Mucosa of descending colon (tissue), 3 donors: Measurements from ENCODE around the gene RTN4R. TPM values are rescaled to one million over a fixed set of nuclear protein-coding genes. Genes with fewer than 3 reads are reported as not detected.
A peak's percentile ranks its signal among the peaks of the same experiment; 100 is the strongest.
"Not testable (repeated sequence)": the region's sequence is repeated elsewhere in the genome, so short reads cannot be mapped to it uniquely, and the experiment has no call there.

Experiments used
- ATAC-seq: fragments of 200-7000 bp; cut with Tn5 transposase; one replicate; pipeline ENCODE4 v1.9.1; 2020; ENCODE audit warnings: mild to moderate bottlenecking, moderate library complexity
- DNase-seq, 3 donors: peaks; one replicate each; pipeline ENCODE4 v3.0.0-alpha.2; 2020
- H3K36me3 ChIP-seq: fragments of 200-600 bp; one replicate; pipeline ENCODE4 v1.8.0; 2021; ENCODE audit warnings: low read depth, mild to moderate bottlenecking
- H3K4me1 ChIP-seq: fragments of 200-600 bp; one replicate; pipeline ENCODE4 v1.8.0; 2021; ENCODE audit warnings: low read depth, mild to moderate bottlenecking
- H3K4me3 ChIP-seq: fragments of 200-600 bp; one replicate; pipeline ENCODE4 v1.8.0; 2021; ENCODE audit warnings: mild to moderate bottlenecking
- H3K9me3 ChIP-seq: fragments of 200-600 bp; one replicate; pipeline ENCODE4 v1.8.0; 2021; ENCODE audit warnings: mild to moderate bottlenecking
- intact Hi-C, 2 donors: fragments of 100-400 bp; cut with DNase I in 1 of 2; cut with micrococcal nuclease in 1 of 2; formaldehyde crosslinking; loops; one replicate each; pipeline versions ENCODE4 v1.11.0 to v1.11.1; 2022; cut with DNase I, micrococcal nuclease
- total RNA-seq, 3 donors: library from RNA; stranded (reverse); fragmentation: NEBNext Ultra II Directional in 2 of 3; extraction: Animal tissue kit (Norgen Biotek cat#: 25700) in 2 of 3; gene quantifications; one replicate each; pipeline versions ENCODE4 v1.2.1 to v1.2.4, GENCODE V29; 2021 to 2023
- TF ChIP-seq, protein P1 (sequence below): fragments of 200-600 bp; IDR thresholded peaks from one replicate; pipeline ENCODE4 v1.8.0; 2022; ENCODE audit warnings: antibody characterized with exemption, mild to moderate bottlenecking
- donor health status: DM: no; HTN: no; CAD: no; lungs with moderate emphysema.
- donor health status: DM: no; HTN: no; CAD: no.
- donor health status: DM: no; HTN: yes; CAD: no.

The RTN4R gene
- total RNA-seq, 3 donors from 2014 or later = 1.6 to 3.5 (median 2.5) TPM

DNA sequence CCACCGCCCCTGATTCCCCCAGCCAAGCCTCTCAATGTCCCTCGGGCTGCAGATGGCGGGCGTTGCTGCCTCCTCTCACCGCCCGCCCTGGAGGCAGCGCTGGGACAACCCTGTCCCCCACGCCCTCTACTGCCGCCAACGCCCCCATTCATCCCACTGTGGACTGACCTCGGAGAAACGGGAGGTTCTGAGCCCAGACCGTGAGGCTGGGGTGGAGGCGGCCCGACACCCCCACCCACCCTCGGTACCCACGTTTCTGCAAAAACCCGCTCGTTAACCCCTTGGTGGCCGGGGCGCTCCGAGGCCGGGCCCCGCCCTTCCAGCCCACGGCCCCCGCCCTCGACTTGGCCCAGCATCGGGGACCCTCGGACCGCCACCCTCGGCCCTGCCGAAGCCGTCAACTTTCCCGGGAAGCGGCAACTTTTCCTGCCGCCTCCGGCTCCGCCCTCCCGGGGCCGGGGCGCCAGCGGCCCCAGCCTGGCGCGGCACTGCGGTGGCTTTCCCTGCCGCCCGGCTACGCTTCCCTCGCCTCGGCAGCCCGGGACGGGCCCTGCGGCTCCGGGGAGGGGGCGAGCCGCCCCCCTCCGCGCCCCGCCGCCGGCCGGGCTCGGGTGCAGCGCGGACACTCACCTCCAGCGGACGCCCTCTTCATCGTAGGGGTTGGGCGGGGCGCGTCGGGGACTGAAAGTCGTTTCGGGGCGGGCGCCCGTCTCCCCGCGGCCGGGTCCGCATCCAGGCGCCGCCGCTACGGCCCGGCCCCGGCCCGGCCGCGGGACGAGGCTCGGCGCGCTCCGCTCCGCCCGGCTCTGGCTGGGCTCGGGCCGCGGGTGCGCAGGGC is 458 bp downstream of the RTN4R start:
- intact Hi-C loops = no loop called here
- Histone ChIP-seq H3K4me1 (peaks cover 8% of the 10 kb centered on the region), H3K4me3 (peak overlapping the region; percentile 15), H3K36me3 (no peaks in the 10 kb centered on the region), H3K9me3 (no peaks in the 10 kb centered on the region)
- ATAC-seq (peak; percentile 25), DNase-seq (peak in 2 of 3 donors; percentile 54 to 68)
- TF ChIP-seq, protein P1, sequence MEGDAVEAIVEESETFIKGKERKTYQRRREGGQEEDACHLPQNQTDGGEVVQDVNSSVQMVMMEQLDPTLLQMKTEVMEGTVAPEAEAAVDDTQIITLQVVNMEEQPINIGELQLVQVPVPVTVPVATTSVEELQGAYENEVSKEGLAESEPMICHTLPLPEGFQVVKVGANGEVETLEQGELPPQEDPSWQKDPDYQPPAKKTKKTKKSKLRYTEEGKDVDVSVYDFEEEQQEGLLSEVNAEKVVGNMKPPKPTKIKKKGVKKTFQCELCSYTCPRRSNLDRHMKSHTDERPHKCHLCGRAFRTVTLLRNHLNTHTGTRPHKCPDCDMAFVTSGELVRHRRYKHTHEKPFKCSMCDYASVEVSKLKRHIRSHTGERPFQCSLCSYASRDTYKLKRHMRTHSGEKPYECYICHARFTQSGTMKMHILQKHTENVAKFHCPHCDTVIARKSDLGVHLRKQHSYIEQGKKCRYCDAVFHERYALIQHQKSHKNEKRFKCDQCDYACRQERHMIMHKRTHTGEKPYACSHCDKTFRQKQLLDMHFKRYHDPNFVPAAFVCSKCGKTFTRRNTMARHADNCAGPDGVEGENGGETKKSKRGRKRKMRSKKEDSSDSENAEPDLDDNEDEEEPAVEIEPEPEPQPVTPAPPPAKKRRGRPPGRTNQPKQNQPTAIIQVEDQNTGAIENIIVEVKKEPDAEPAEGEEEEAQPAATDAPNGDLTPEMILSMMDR = no peak

DNA sequence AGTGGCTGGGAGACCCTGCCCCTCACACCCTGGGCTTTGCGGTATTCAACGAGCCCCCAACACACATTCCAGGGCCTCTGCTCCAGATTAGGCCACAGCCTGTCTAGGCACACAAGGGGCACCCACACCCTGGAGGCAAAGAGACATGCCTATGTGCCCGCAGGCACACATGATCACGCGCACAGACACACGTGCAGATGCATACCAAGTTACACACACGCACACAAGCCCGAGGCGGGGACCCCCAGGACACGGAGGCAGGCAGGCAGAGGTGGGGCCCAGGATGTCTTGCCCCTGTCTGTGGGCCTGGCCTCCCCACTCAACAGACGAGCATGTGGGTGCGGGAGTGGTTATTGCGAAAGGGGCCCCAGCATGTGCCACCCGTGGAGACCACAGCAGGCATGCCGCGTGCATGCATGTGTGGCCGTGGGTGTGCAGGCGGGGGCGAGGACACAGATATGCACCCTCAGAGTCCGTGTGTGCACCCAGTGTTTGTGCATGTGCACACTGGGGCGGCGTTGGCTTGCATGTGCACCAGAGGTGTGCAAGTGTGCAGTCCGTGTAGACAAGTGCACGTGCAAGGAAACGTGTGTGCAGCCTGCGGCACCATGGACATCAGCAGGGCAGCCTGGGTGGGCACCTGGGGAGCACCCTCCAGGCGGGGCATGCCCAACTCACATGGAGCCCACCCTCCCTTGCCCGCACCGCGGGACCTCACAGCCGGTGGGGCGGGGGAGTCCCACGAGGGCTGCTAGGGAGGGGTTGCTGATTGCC is 1.3 kb downstream of the RTN4R start:
- H3K36me3 ChIP-seq, H3K4me1 ChIP-seq, intact Hi-C loops, ATAC-seq, H3K4me3 ChIP-seq, H3K9me3 ChIP-seq: not testable (repeated sequence)
- peak in 1 of 3 donors; percentile 42 for DNase-seq

DNA sequence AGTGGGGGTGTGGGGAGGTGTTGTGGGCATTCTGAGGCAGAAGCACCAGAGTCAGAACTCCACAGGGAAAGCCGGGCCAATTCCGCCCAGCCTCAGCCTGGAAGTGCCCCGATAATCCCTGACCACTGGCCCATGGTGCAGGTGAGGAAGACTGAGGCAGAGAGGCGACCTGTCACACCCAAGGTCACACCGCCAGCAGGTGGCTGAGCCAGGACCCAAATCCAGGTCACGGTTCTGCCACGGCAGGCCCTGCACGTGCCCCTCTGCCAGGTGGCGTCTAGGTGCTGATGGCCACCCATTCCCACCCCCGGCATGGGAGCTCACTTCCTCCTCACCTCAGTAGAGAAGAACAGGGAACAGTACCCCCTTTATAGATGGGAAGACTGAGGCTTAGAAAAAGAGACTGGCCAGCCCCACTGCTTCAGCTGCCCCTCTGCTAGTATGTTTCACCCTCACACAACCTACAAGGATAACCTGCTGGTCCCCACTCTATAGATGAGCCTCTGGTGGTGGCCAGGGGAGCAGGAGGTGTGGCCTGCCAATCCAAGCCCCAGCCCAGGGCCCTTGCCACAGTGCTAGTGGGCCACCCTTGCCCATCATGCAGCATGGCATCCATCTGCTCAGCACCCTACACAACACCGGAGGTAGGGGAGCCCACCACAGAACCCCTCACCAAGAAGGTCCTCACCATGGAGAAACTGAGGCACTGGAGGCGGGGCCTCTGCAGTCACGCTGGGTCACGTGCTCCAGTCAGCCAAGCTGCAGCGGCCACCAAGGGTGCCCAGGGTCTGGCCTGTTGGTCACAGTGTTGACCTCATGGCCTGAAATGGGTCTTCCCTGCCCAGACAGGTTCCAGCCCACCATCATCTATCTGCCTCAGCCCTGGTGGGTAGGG is 2.1 kb downstream of the RTN4R start:
- ATAC-seq, DNase-seq, H3K9me3 ChIP-seq, H3K4me1 ChIP-seq, H3K4me3 ChIP-seq, intact Hi-C loops, H3K36me3 ChIP-seq: not testable (repeated sequence)

DNA sequence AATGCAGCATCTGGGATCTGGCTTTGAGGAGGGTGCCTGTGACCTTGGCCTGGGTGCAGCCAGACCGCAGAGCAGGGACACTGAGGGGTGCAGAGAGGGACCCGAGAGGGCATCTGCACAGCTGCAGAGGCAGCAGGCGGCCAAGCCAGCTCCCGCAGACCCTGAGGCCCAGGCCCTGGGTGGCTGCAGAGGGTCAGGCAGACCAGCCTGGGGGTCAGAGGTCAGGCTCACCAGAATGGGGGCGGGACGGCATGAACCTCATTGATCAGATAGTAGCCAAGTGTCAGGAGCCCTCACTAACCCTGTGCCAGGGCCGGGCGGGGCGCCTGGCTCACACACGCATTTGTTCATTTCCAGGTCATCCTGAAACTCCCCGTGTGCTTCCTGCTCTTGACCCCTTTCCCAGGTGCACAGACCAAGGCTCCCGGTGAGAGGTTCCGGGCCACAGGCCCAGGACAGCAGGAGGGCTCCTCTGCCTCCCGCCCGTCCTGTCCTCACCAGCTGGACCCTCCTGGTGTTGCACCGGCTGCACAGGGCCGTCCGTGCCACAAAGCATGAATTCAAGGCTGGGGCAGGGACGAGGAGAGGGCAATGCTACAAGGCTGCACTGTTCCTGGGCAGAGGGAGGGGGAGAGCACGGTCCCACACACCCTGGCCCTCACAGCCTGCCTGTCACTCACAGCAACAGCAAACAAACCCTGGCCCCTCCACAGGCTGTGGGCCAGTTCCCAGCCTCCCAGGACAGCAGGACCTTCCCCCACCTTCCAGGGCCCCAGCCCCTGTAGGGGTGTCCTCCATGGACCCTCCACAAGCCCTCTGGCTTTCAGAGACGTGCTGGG is 3.3 kb downstream of the RTN4R start:
- H3K9me3 ChIP-seq = no peaks in the 10 kb centered on the region
- H3K4me1 ChIP-seq = peaks cover 8% of the 10 kb centered on the region
- intact Hi-C loops = no loop called here
- no peak overlapping the region for H3K4me3 ChIP-seq
- DNase-seq (no peak), ATAC-seq (no peak)
- no peaks in the 10 kb centered on the region for H3K36me3 ChIP-seq
- TF ChIP-seq, protein P1 = no peak

DNA sequence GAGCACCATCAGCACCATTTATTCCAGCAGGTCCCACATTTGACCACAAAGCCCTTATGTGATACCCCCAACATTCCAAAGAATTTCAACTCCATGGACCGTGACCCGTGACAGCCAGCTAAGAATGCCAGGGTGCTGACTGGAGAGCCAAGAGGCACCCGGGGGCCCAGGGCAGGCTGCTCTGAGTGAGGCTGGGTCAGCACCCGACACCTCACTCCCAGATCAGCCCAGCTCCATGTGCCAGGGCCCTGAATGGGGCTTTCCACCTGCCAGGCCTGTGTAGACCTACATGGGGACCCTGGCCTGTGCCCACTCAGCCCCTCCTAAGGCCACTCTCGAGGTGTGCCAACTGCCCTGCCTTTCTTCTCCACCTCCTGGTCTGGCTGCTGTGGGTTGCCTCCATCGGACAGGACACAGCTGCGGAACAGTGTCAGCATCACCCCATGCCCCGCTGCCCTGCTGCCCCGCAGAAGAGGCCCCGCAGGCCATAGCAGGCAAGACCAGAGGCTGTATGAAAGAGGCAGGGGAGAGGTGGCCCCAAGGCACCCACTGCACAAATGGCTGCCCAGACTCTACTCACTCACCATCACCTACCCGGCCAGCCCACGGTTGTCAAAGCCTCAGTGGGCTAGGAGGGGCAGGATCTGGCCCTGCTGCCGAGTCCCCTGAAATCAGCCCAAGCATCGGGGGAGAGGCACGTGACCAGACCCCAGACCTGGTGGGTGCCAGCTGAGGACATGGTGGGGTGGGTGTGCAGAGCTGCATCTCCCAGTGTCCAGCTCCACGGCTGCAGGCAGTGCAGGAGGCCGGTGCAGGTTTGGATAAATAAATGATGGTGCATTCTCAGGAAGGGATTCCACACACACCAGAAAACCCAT is 4.5 kb downstream of the RTN4R start:
- H3K4me1 ChIP-seq, DNase-seq, ATAC-seq, H3K36me3 ChIP-seq, intact Hi-C loops, H3K9me3 ChIP-seq, H3K4me3 ChIP-seq: not testable (repeated sequence)

DNA sequence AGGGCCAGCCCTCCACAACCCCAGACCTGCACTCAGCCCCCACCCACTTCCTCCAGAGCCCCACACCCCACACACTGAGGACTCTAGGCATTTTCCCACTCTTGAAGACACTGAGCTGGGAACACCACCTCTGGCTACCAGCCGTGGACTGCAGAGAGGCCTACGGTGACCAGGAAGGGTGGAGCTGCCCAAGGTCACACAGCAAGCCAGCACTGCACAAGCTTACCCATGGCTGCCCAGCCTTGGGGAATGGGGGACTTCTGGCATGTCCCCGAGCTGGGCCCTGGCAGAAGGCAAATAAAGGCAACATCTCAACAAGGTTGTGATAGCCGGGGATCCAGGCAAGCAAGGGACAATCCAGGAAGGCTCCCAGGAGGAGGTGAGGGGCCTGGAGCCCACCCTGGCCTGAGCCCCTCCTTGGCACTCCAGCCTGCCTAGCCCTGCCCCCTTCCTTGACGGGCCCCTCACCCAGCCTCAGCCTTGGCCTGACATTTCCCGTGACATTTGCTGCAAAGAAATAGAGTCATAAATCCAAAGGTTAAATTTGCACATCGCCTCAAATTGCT is 5.5 kb downstream of the RTN4R start:
- TF ChIP-seq, protein P1 = no peak
- intact Hi-C loops = no loop called here
- DNase-seq (no peak), ATAC-seq (no peak)
- H3K9me3 ChIP-seq = no peaks in the 10 kb centered on the region
- H3K4me1 ChIP-seq = peaks cover 5% of the 10 kb centered on the region
- H3K4me3 ChIP-seq = no peak overlapping the region
- H3K36me3 ChIP-seq = no peaks in the 10 kb centered on the region
